HepG2 (cell line): ENCODE data around the gene NAB2. TPM values are rescaled to one million over a fixed set of nuclear protein-coding genes. Genes with fewer than 3 reads are reported as not detected.

Source experiments
- ATF7-NPFF ChIP-seq: sonication (generic); formaldehyde crosslinking; IDR thresholded peaks from 2 replicates; pipeline ENCODE4 v1.8.1; 2023; ENCODE audit warnings: mild to moderate bottlenecking, low read depth, missing genetic modification reagents, moderate library complexity
- CHD2 ChIP-seq: IDR thresholded peaks from 2 replicates; pipeline ENCODE4 v1.6.1; 2011; ENCODE audit warnings: low read depth, low read length, improper control_type of control experiment
- ELF1 ChIP-seq: sonication (generic); formaldehyde crosslinking; IDR thresholded peaks from 2 replicates; pipeline ENCODE4 v1.4.0; 2020; ENCODE audit warnings: missing genetic modification reagents
- FOXC1 ChIP-seq: sonication (generic); formaldehyde crosslinking; IDR thresholded peaks from 2 replicates; pipeline ENCODE4 v1.8.0; 2022; ENCODE audit warnings: mild to moderate bottlenecking, missing genetic modification reagents, borderline replicate concordance
- KLF13 ChIP-seq: sonication (generic); formaldehyde crosslinking; IDR thresholded peaks from 2 replicates; pipeline ENCODE4 v1.4.0; 2020; ENCODE audit warnings: mild to moderate bottlenecking, missing genetic modification reagents
- NAIF1 ChIP-seq: sonication (generic); formaldehyde crosslinking; IDR thresholded peaks from 2 replicates; pipeline ENCODE4 v1.5.0; 2020; ENCODE audit warnings: mild to moderate bottlenecking, missing genetic modification reagents, borderline replicate concordance
- NFKB2 ChIP-seq: sonication (generic); formaldehyde crosslinking; IDR thresholded peaks from 2 replicates; pipeline ENCODE4 v1.4.0; 2020; ENCODE audit warnings: missing genetic modification reagents, borderline replicate concordance
- PITX1 ChIP-seq: sonication (generic); formaldehyde crosslinking; IDR thresholded peaks from 2 replicates; pipeline ENCODE4 v1.5.1; 2020; ENCODE audit warnings: mild to moderate bottlenecking, missing genetic modification reagents
- REPIN1 ChIP-seq: sonication (generic); formaldehyde crosslinking; IDR thresholded peaks from 2 replicates; pipeline ENCODE4 v1.8.0; 2022; ENCODE audit warnings: missing genetic modification reagents, low read depth, mild to moderate bottlenecking, borderline replicate concordance
- SOX13 ChIP-seq, 3 experiments: fragments of 450-650 bp in 1 of 3; sonication (generic) in 1 of 3; formaldehyde crosslinking in 1 of 3; IDR thresholded peaks in 2 of 3; conservative IDR thresholded peaks in 1 of 3; 2 replicates each; pipeline versions ENCODE4 v1.5.0 to v1.6.1; 2016 to 2020; ENCODE audit warnings: antibody characterized with exemption in 1 of 3, mild to moderate bottlenecking in 1 of 3, missing compliant biosample characterization in 1 of 3, missing genetic modification reagents in 1 of 3, moderate library complexity in 1 of 3
- TARDBP ChIP-seq: sonication (generic); formaldehyde crosslinking; IDR thresholded peaks from 2 replicates; pipeline ENCODE4 v1.8.0; 2022; ENCODE audit warnings: mild to moderate bottlenecking, missing genetic modification reagents
- TBX2 ChIP-seq: sonication (generic); formaldehyde crosslinking; IDR thresholded peaks from 2 replicates; pipeline ENCODE4 v1.5.0; 2020; ENCODE audit warnings: missing genetic modification reagents, mild to moderate bottlenecking, borderline replicate concordance
- ZBTB3 ChIP-seq: sonication (generic); formaldehyde crosslinking; IDR thresholded peaks from 2 replicates; pipeline ENCODE4 v1.4.0; 2020; ENCODE audit warnings: low read depth, mild to moderate bottlenecking, moderate library complexity, missing genetic modification reagents, borderline replicate concordance
- ZKSCAN5 ChIP-seq: sonication (generic); formaldehyde crosslinking; IDR thresholded peaks from 2 replicates; pipeline ENCODE4 v1.5.1; 2020; ENCODE audit warnings: mild to moderate bottlenecking, missing genetic modification reagents
- ZNF335 ChIP-seq: sonication (generic); formaldehyde crosslinking; IDR thresholded peaks from 2 replicates; pipeline ENCODE4 v1.4.0; 2020; ENCODE audit warnings: missing genetic modification reagents
- ZNF441 ChIP-seq: sonication (generic); formaldehyde crosslinking; IDR thresholded peaks from 2 replicates; pipeline ENCODE4 v1.7.0; 2021; ENCODE audit warnings: missing genetic modification reagents, borderline replicate concordance
- ZNF652 ChIP-seq: IDR thresholded peaks from 2 replicates; pipeline ENCODE4 v1.6.1; 2016; ENCODE audit warnings: low read depth, borderline replicate concordance
- ZSCAN20 ChIP-seq: sonication (generic); formaldehyde crosslinking; IDR thresholded peaks from 2 replicates; pipeline ENCODE4 v1.4.0; 2020; ENCODE audit warnings: missing genetic modification reagents, mild to moderate bottlenecking, borderline replicate concordance
- polyA plus RNA-seq, 8 experiments: library from polyadenylated mRNA; depleted of rRNA in 3 of 8; stranded (reverse) in 7 of 8; unstranded in 1 of 8; fragments of >200 nt; fragmentation: Illumina TruSeq in 4 of 8; extraction: Trizol in 4 of 8; gene quantifications; 2 replicates each; pipeline versions ENCODE4 v1.2.1 to v1.2.3, GENCODE V29; 2011 to 2016; ENCODE audit warnings: low read depth in 4 of 8, missing spikeins in 1 of 8, mixed read lengths in 1 of 8; ENCODE audit not compliant: insufficient read depth in 1 of 8
- total RNA-seq, 5 experiments: library from RNA; depleted of rRNA; stranded (reverse); fragments of >200 nt; fragmentation: Illumina TruSeq; extraction: Trizol; gene quantifications; 2 replicates each; pipeline ENCODE4 v1.2.3, GENCODE V29; 2016; ENCODE audit warnings: low read depth in 1 of 5
- TF ChIP-seq, protein P1 (sequence below): sonication (generic); formaldehyde crosslinking; IDR thresholded peaks from 2 replicates; pipeline ENCODE4 v1.5.1; 2020; ENCODE audit warnings: missing genetic modification reagents, mild to moderate bottlenecking, borderline replicate concordance
- TF ChIP-seq, protein P2 (sequence below): sonication (generic); formaldehyde crosslinking; IDR thresholded peaks from 2 replicates; pipeline ENCODE4 v1.4.0; 2020; ENCODE audit warnings: missing genetic modification reagents, borderline replicate concordance
- TF ChIP-seq, protein P3 (sequence below): sonication (generic); formaldehyde crosslinking; conservative IDR thresholded peaks from 2 replicates; pipeline ENCODE4 v1.4.0; 2020; ENCODE audit warnings: missing genetic modification reagents
- TF ChIP-seq, protein P4 (sequence below): sonication (generic); formaldehyde crosslinking; IDR thresholded peaks from 2 replicates; pipeline ENCODE4 v1.4.0; 2020; ENCODE audit warnings: mild to moderate bottlenecking, missing genetic modification reagents

Gene NAB2
- total and polyA plus RNA-seq, 2 of the 13 experiments (the other 11 are each of a cell fraction or from before 2014, with no cell fraction given) = 11.7 to 12.9 TPM

DNA sequence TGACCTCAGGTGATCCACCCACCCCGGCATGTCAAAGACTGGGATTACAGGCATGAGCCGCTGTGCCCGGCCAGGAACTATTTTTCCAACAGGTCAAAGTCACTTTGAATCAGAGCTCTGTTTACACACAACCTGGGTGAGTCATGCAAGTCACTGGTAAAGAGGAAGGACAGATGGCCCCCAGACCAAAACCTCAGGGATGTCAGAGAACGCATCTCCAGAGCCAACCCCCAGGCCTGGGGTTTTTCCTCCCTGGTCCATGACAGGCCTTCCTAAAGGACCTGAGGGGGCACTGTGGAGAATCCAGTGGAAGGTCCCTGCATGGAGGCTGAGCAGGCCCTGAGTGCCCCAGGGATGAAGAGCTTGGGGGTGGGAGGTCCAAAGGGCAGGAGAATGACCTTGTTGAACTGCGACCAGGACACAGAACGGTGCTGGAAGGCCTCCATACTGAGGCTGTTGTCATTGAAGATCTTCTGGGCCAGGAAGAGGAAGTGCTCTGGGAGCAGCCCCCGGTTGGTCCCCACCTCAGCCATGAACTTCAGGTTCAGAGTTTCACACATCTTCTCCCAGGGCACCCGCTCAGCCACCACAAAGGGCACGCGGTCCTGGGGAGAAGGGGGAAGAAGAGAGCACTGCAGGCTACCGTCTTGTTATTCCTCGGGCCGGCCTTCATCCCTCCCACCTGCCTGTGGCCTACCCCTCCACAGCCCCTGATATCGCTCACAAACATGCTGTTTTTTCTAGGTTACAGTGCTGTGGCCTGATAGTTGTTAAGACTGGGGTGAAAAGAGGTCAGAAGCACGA, 13.2 kb downstream of the NAB2 start (continued):
- TF ChIP-seq, protein P1, sequence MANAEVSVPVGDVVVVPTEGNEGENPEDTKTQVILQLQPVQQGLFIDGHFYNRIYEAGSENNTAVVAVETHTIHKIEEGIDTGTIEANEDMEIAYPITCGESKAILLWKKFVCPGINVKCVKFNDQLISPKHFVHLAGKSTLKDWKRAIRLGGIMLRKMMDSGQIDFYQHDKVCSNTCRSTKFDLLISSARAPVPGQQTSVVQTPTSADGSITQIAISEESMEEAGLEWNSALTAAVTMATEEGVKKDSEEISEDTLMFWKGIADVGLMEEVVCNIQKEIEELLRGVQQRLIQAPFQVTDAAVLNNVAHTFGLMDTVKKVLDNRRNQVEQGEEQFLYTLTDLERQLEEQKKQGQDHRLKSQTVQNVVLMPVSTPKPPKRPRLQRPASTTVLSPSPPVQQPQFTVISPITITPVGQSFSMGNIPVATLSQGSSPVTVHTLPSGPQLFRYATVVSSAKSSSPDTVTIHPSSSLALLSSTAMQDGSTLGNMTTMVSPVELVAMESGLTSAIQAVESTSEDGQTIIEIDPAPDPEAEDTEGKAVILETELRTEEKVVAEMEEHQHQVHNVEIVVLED (CRISPR knock-in tag) = peak; percentile 41; the same call in 1 of the 2 replicates
- TF ChIP-seq ZBTB3 (CRISPR knock-in tag) (0 out of 2 replicates have a peak, but pooled peaks have one; percentile 24), PITX1 (peak; percentile 90), TBX2 (CRISPR knock-in tag) (peak; percentile 65), ATF7-NPFF (no peak), ZNF652 (CRISPR knock-in tag) (no peak; the same call in 1 of the 2 replicates), ZNF335 (CRISPR knock-in tag) (peak; percentile 25; the same call in 1 of the 2 replicates), KLF13 (CRISPR knock-in tag) (no peak), SOX13 (IDR thresholded peaks at IDR 0.05) (no peak), SOX13 (CRISPR knock-in tag; conservative IDR thresholded peaks at IDR 0.05 in 1 of 2, IDR thresholded peaks at IDR 0.05 in 1 of 2) (peak in 1 of 2 experiments; percentile 63; a peak in 2 of 4 replicates), FOXC1 (CRISPR knock-in tag) (peak; percentile 68; the same call in 1 of the 2 replicates), REPIN1 (CRISPR knock-in tag) (peak; percentile 78), NAIF1 (CRISPR knock-in tag) (peak; percentile 35; the same call in 1 of the 2 replicates), ELF1 (CRISPR knock-in tag) (peak; percentile 79), ZSCAN20 (CRISPR knock-in tag) (0 out of 2 replicates have a peak, but pooled peaks have one; percentile 13), ZKSCAN5 (CRISPR knock-in tag) (no peak), ZNF441 (CRISPR knock-in tag) (peak; percentile 14; the same call in 1 of the 2 replicates), CHD2 (no peak), TARDBP (CRISPR knock-in tag) (peak; percentile 66; the same call in 1 of the 2 replicates), NFKB2 (CRISPR knock-in tag) (peak; percentile 56; the same call in 1 of the 2 replicates)
- TF ChIP-seq, protein P2, sequence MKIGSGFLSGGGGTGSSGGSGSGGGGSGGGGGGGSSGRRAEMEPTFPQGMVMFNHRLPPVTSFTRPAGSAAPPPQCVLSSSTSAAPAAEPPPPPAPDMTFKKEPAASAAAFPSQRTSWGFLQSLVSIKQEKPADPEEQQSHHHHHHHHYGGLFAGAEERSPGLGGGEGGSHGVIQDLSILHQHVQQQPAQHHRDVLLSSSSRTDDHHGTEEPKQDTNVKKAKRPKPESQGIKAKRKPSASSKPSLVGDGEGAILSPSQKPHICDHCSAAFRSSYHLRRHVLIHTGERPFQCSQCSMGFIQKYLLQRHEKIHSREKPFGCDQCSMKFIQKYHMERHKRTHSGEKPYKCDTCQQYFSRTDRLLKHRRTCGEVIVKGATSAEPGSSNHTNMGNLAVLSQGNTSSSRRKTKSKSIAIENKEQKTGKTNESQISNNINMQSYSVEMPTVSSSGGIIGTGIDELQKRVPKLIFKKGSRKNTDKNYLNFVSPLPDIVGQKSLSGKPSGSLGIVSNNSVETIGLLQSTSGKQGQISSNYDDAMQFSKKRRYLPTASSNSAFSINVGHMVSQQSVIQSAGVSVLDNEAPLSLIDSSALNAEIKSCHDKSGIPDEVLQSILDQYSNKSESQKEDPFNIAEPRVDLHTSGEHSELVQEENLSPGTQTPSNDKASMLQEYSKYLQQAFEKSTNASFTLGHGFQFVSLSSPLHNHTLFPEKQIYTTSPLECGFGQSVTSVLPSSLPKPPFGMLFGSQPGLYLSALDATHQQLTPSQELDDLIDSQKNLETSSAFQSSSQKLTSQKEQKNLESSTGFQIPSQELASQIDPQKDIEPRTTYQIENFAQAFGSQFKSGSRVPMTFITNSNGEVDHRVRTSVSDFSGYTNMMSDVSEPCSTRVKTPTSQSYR = peak; percentile 77; the same call in 1 of the 2 replicates
- TF ChIP-seq, protein P3, sequence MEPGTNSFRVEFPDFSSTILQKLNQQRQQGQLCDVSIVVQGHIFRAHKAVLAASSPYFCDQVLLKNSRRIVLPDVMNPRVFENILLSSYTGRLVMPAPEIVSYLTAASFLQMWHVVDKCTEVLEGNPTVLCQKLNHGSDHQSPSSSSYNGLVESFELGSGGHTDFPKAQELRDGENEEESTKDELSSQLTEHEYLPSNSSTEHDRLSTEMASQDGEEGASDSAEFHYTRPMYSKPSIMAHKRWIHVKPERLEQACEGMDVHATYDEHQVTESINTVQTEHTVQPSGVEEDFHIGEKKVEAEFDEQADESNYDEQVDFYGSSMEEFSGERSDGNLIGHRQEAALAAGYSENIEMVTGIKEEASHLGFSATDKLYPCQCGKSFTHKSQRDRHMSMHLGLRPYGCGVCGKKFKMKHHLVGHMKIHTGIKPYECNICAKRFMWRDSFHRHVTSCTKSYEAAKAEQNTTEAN = peak; percentile 38; the same call in 1 of the 2 replicates
- TF ChIP-seq, protein P4, sequence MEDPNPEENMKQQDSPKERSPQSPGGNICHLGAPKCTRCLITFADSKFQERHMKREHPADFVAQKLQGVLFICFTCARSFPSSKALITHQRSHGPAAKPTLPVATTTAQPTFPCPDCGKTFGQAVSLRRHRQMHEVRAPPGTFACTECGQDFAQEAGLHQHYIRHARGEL (CRISPR knock-in tag) = no peak
